Neural cell (in vitro differentiated cells): ENCODE data around the gene ST3GAL3. TPM values are rescaled to one million over a fixed set of nuclear protein-coding genes. Genes with fewer than 3 reads are reported as not detected.

Source experiments
- H2AFZ ChIP-seq: fragments of 200-600, 300-800 bp; sonication (generic), shearing (Covaris generic); 2 replicates; pipeline ENCODE4 v1.6.0; 2014; ENCODE audit warnings: low read depth, mild to moderate bottlenecking, antibody characterized with exemption, low read length, moderate library complexity
- H3F3A ChIP-seq: fragments of 200-600 bp; shearing (Covaris generic); 2 replicates; pipeline ENCODE4 v1.6.1; 2016; ENCODE audit warnings: mild to moderate bottlenecking, moderate library complexity, mixed read lengths, antibody characterized with exemption, low read length; ENCODE audit not compliant: insufficient read depth, poor library complexity, severe bottlenecking
- H3K27ac ChIP-seq: fragments of 200-600, 300-800 bp; sonication (generic), shearing (Covaris generic); 2 replicates; pipeline ENCODE4 v1.5.1; 2014; ENCODE audit warnings: mild to moderate bottlenecking, low read length, moderate library complexity
- H3K27me3 ChIP-seq: fragments of 300-800, 200-600 bp; sonication (generic), shearing (Covaris generic); 2 replicates; pipeline ENCODE4 v1.6.0; 2014; ENCODE audit warnings: mild to moderate bottlenecking, low read depth, low read length, moderate library complexity; ENCODE audit not compliant: insufficient read depth
- H3K36me3 ChIP-seq: fragments of 300-800, 200-600 bp; sonication (generic), shearing (Covaris generic); 2 replicates; pipeline ENCODE4 v1.5.1; 2014; ENCODE audit warnings: mild to moderate bottlenecking, antibody characterized with exemption, low read length, moderate library complexity; ENCODE audit not compliant: insufficient read depth
- H3K4me2 ChIP-seq: fragments of 300-800, 200-600 bp; sonication (generic), shearing (Covaris generic); 2 replicates; pipeline ENCODE4 v1.6.0; 2014; ENCODE audit warnings: mild to moderate bottlenecking, low read length
- H3K4me3 ChIP-seq: fragments of 300-800, 200-600 bp; sonication (generic), shearing (Covaris generic); 2 replicates; pipeline ENCODE4 v1.5.1; 2014; ENCODE audit warnings: mild to moderate bottlenecking, low read length, moderate library complexity
- H3K79me2 ChIP-seq: fragments of 200-600 bp; shearing (Covaris generic); replicated peaks from 2 replicates; pipeline ENCODE4 v1.6.0; 2014; ENCODE audit warnings: mild to moderate bottlenecking, low read length, moderate library complexity; ENCODE audit not compliant: insufficient read depth
- H3K9ac ChIP-seq: fragments of 300-800, 200-600 bp; sonication (generic), shearing (Covaris generic); 2 replicates; pipeline ENCODE4 v1.6.1; 2016; ENCODE audit warnings: mild to moderate bottlenecking, low read length, mixed read lengths
- H3K9me2 ChIP-seq: fragments of 200-600 bp; shearing (Covaris generic); 2 replicates; pipeline ENCODE4 v1.6.1; 2016; ENCODE audit warnings: mild to moderate bottlenecking, low read length, mixed read lengths; ENCODE audit not compliant: insufficient read depth
- H3K9me3 ChIP-seq: fragments of 200-600, 300-800 bp; sonication (generic), shearing (Covaris generic); 2 replicates; pipeline ENCODE4 v1.6.1; 2016; ENCODE audit warnings: mild to moderate bottlenecking, mixed run types, low read length, moderate library complexity, mixed read lengths
- H4K20me1 ChIP-seq: fragments of 200-600 bp; shearing (Covaris generic); 2 replicates; pipeline ENCODE4 v1.6.1; 2016; ENCODE audit warnings: mild to moderate bottlenecking, mixed run types; ENCODE audit not compliant: insufficient read depth
- EP300 ChIP-seq: fragments of 450-650 bp; conservative IDR thresholded peaks from 2 replicates; pipeline ENCODE4 v1.6.1; 2014; ENCODE audit warnings: antibody characterized with exemption, mild to moderate bottlenecking, moderate library complexity; ENCODE audit not compliant: poor library complexity, severe bottlenecking
- EZH2 ChIP-seq: fragments of 200-600, 300-800 bp; shearing (Covaris generic), sonication (generic); IDR thresholded peaks from 2 replicates; pipeline ENCODE4 v1.6.1; 2014; ENCODE audit warnings: antibody characterized with exemption, low read length, borderline replicate concordance, mild to moderate bottlenecking; ENCODE audit not compliant: insufficient read depth, poor library complexity, severe bottlenecking
- MXI1 ChIP-seq: fragments of 450-650 bp; conservative IDR thresholded peaks from 2 replicates; pipeline ENCODE4 v1.6.1; 2014; ENCODE audit warnings: antibody characterized with exemption, mild to moderate bottlenecking; ENCODE audit not compliant: poor library complexity, severe bottlenecking
- POLR2AphosphoS5 ChIP-seq: IDR thresholded peaks from 2 replicates; pipeline ENCODE4 v1.6.1; 2012
- RAD21 ChIP-seq: fragments of 450-650 bp; conservative IDR thresholded peaks from 2 replicates; pipeline ENCODE4 v1.6.1; 2014; ENCODE audit warnings: antibody characterized with exemption, mild to moderate bottlenecking, moderate library complexity
- SMC3 ChIP-seq: fragments of 450-650 bp; conservative IDR thresholded peaks from 2 replicates; pipeline ENCODE4 v1.6.1; 2014; ENCODE audit warnings: antibody characterized with exemption, mild to moderate bottlenecking, moderate library complexity; ENCODE audit not compliant: poor library complexity
- TAF1 ChIP-seq: IDR thresholded peaks from 2 replicates; pipeline ENCODE4 v1.6.1; 2012; ENCODE audit warnings: low read depth
- polyA plus RNA-seq: library from polyadenylated mRNA; depleted of rRNA; stranded (reverse); fragments of >200 nt; gene quantifications from 2 replicates; pipeline ENCODE4 v1.2.3, GENCODE V29; 2014
- TF ChIP-seq, protein P1 (sequence below): fragments of 450-650 bp; IDR thresholded peaks from 2 replicates; pipeline ENCODE4 v1.5.1; 2014; ENCODE audit warnings: antibody characterized with exemption, mild to moderate bottlenecking, moderate library complexity; ENCODE audit not compliant: poor library complexity, severe bottlenecking
- TF ChIP-seq, protein P2 (sequence below): IDR thresholded peaks from 2 replicates; pipeline ENCODE4 v1.6.1; 2012; ENCODE audit warnings: borderline replicate concordance

Gene ST3GAL3
- polyA plus RNA-seq, 1 donor from 2014 or later = 36.8 TPM

DNA sequence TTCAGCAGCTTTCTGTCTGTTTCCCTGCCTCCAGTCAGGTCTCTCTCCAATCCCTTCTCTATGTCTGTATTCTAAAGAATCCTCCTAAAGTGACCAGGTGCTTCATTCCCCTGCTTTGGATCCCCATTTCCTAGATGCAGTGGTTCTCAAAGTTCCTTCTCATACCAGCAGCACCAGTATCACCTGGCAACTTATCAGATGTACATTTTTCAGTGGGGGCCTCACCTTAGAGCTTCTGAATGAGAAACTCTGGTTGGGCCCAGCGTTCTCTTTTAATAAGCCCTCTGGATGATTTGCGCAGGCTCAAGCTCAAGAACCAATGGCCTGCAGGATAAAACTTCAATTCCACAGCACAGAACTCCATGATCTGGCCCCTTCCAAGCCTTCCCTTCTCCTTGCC is 200.9 kb downstream of the ST3GAL3 start:
- H3K9ac ChIP-seq = no peak overlapping the region
- TF ChIP-seq TAF1 (no peak), RAD21 (no peak), POLR2AphosphoS5 (no peak)
- peaks cover 4% of the 10 kb centered on the region for H3K36me3 ChIP-seq
- H4K20me1 ChIP-seq = no peaks in the 10 kb centered on the region
- no peak overlapping the region for H3K27ac ChIP-seq
- no peak overlapping the region for H3K4me2 ChIP-seq
- no peak overlapping the region for H2AFZ ChIP-seq
- H3K27me3 ChIP-seq = no peaks in the 10 kb centered on the region
- no peak overlapping the region for H3K4me3 ChIP-seq
- H3K9me3 ChIP-seq = no peaks in the 10 kb centered on the region
- H3F3A ChIP-seq = no peaks in the 10 kb centered on the region
- H3K79me2 ChIP-seq = no peaks in the 10 kb centered on the region
- no peaks in the 10 kb centered on the region for H3K9me2 ChIP-seq

DNA sequence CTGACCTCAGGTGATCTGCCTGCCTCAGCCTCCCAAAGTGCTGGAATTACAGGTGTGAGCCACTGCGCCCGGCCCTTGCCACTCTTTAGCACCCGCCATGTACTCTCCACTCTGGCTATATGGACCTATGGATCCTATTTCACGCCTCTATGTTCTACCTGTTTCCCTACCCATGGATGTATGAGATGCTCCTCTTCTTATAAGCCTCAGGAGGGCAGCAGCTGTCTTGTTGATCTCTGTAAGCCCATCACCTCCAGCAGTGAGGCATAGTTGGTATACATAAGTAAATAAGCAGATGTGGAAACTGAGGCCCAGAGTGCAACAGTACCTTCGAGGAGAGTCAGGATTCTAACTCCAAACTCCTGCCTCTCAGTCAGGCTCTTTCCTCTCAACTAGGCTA is 201.5 kb downstream of the ST3GAL3 start:
- Histone ChIP-seq H3K36me3 (peaks cover 4% of the 10 kb centered on the region), H3K27ac (no peak overlapping the region), H2AFZ (no peak overlapping the region), H4K20me1 (no peaks in the 10 kb centered on the region), H3F3A (no peaks in the 10 kb centered on the region), H3K27me3 (no peaks in the 10 kb centered on the region), H3K4me2 (no peak overlapping the region), H3K9me3 (no peaks in the 10 kb centered on the region), H3K79me2 (no peaks in the 10 kb centered on the region), H3K4me3 (no peak overlapping the region), H3K9ac (no peak overlapping the region), H3K9me2 (no peaks in the 10 kb centered on the region)
- TF ChIP-seq, protein P1, sequence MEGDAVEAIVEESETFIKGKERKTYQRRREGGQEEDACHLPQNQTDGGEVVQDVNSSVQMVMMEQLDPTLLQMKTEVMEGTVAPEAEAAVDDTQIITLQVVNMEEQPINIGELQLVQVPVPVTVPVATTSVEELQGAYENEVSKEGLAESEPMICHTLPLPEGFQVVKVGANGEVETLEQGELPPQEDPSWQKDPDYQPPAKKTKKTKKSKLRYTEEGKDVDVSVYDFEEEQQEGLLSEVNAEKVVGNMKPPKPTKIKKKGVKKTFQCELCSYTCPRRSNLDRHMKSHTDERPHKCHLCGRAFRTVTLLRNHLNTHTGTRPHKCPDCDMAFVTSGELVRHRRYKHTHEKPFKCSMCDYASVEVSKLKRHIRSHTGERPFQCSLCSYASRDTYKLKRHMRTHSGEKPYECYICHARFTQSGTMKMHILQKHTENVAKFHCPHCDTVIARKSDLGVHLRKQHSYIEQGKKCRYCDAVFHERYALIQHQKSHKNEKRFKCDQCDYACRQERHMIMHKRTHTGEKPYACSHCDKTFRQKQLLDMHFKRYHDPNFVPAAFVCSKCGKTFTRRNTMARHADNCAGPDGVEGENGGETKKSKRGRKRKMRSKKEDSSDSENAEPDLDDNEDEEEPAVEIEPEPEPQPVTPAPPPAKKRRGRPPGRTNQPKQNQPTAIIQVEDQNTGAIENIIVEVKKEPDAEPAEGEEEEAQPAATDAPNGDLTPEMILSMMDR = peak; percentile 32
- TF ChIP-seq POLR2AphosphoS5 (no peak), SMC3 (no peak), RAD21 (no peak), MXI1 (no peak)

DNA sequence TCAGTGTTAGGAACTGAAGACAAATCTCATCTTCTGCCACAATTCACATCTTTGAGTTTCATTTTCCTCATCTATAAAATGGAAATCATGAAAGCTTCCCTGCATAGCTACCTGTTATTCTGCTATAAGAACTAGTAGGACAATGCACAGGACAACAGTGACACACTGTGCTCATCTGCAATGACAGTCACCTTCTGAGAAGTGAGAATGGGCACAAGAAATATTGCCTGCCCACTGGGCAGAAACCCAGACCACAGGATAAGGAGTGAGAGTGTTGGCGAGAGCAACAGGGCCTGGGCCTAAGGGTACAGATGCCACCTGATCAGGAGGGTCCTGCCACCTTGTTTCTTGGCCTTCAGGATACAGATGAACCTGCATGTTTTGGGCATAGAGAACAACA is 203.0 kb downstream of the ST3GAL3 start:
- H3K36me3 ChIP-seq = peaks cover 4% of the 10 kb centered on the region
- no peak overlapping the region for H3K9ac ChIP-seq
- no peaks in the 10 kb centered on the region for H3K27me3 ChIP-seq
- no peaks in the 10 kb centered on the region for H3F3A ChIP-seq
- no peaks in the 10 kb centered on the region for H4K20me1 ChIP-seq
- no peak for TF ChIP-seq RAD21
- TF ChIP-seq EZH2 = no peak
- TF ChIP-seq, protein P1 = no peak
- no peak for TF ChIP-seq EP300
- no peak for TF ChIP-seq TAF1
- TF ChIP-seq, protein P2, sequence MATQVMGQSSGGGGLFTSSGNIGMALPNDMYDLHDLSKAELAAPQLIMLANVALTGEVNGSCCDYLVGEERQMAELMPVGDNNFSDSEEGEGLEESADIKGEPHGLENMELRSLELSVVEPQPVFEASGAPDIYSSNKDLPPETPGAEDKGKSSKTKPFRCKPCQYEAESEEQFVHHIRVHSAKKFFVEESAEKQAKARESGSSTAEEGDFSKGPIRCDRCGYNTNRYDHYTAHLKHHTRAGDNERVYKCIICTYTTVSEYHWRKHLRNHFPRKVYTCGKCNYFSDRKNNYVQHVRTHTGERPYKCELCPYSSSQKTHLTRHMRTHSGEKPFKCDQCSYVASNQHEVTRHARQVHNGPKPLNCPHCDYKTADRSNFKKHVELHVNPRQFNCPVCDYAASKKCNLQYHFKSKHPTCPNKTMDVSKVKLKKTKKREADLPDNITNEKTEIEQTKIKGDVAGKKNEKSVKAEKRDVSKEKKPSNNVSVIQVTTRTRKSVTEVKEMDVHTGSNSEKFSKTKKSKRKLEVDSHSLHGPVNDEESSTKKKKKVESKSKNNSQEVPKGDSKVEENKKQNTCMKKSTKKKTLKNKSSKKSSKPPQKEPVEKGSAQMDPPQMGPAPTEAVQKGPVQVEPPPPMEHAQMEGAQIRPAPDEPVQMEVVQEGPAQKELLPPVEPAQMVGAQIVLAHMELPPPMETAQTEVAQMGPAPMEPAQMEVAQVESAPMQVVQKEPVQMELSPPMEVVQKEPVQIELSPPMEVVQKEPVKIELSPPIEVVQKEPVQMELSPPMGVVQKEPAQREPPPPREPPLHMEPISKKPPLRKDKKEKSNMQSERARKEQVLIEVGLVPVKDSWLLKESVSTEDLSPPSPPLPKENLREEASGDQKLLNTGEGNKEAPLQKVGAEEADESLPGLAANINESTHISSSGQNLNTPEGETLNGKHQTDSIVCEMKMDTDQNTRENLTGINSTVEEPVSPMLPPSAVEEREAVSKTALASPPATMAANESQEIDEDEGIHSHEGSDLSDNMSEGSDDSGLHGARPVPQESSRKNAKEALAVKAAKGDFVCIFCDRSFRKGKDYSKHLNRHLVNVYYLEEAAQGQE = no peak
- TF ChIP-seq MXI1 = no peak
- no peaks in the 10 kb centered on the region for H3K9me2 ChIP-seq
- H3K27ac ChIP-seq = no peak overlapping the region
- H3K79me2 ChIP-seq = no peaks in the 10 kb centered on the region
- H2AFZ ChIP-seq = no peak overlapping the region
- H3K4me3 ChIP-seq = no peak overlapping the region
- H3K4me2 ChIP-seq = no peak overlapping the region
- no peaks in the 10 kb centered on the region for H3K9me3 ChIP-seq
